Trophoblast cell (in vitro differentiated cells and primary cell): Measurements from ENCODE around the gene OR5K1.

Experiments used
- DNase-seq, 2 donors: peaks; one replicate each; pipeline ENCODE4 v3.0.0-alpha.2; 2016
- H2AFZ ChIP-seq: 2 replicates; pipeline ENCODE4 v1.6.1; 2013; ENCODE audit warnings: low read length, moderate library complexity, mild to moderate bottlenecking; ENCODE audit not compliant: insufficient read depth, poor library complexity
- H2AK5ac ChIP-seq: 2 replicates; pipeline ENCODE4 v1.6.1; 2013; ENCODE audit warnings: mild to moderate bottlenecking, low read length
- H2BK120ac ChIP-seq: 2 replicates; pipeline ENCODE4 v1.6.1; 2013; ENCODE audit warnings: low read length, mild to moderate bottlenecking, moderate library complexity; ENCODE audit not compliant: insufficient read depth, poor library complexity
- H2BK12ac ChIP-seq: 2 replicates; pipeline ENCODE4 v1.6.1; 2013; ENCODE audit warnings: mild to moderate bottlenecking, low read length, moderate library complexity
- H2BK5ac ChIP-seq: 2 replicates; pipeline ENCODE4 v1.6.1; 2013; ENCODE audit warnings: low read length, low read depth, moderate library complexity, mild to moderate bottlenecking; ENCODE audit not compliant: poor library complexity
- H3K14ac ChIP-seq: 2 replicates; pipeline ENCODE4 v1.6.1; 2013; ENCODE audit warnings: mild to moderate bottlenecking, low read length
- H3K18ac ChIP-seq: 2 replicates; pipeline ENCODE4 v1.6.1; 2013; ENCODE audit warnings: mild to moderate bottlenecking, low read length
- H3K23ac ChIP-seq: 2 replicates; pipeline ENCODE4 v1.6.1; 2013; ENCODE audit warnings: low read length
- H3K27ac ChIP-seq: 2 replicates; pipeline ENCODE4 v1.5.1; 2013; ENCODE audit warnings: low read depth, mild to moderate bottlenecking, inconsistent platforms, low read length, moderate library complexity
- H3K27me3 ChIP-seq: 2 replicates; pipeline ENCODE4 v1.6.1; 2013; ENCODE audit warnings: inconsistent platforms, mild to moderate bottlenecking, low read length, moderate library complexity; ENCODE audit not compliant: insufficient read depth
- H3K36me3 ChIP-seq, 2 experiments: 1 replicate in 1 of 2; 2 replicates in 1 of 2; pipeline ENCODE4 v1.6.1; 2013; ENCODE audit warnings: low read length in 2 of 2, mild to moderate bottlenecking in 2 of 2, moderate library complexity in 1 of 2; ENCODE audit not compliant: insufficient read depth in 2 of 2, control insufficient read depth in 1 of 2
- H3K4ac ChIP-seq: 2 replicates; pipeline ENCODE4 v1.6.1; 2013; ENCODE audit warnings: low read depth, mild to moderate bottlenecking, low read length, moderate library complexity
- H3K4me1 ChIP-seq, 2 experiments: 1 replicate in 1 of 2; 2 replicates in 1 of 2; pipeline ENCODE4 v1.6.1; 2013; ENCODE audit warnings: low read length in 2 of 2, mild to moderate bottlenecking in 2 of 2, moderate library complexity in 1 of 2; ENCODE audit not compliant: insufficient read depth in 2 of 2, control insufficient read depth in 1 of 2
- H3K4me2 ChIP-seq: 2 replicates; pipeline ENCODE4 v1.6.1; 2013; ENCODE audit warnings: inconsistent platforms, mild to moderate bottlenecking, low read length, moderate library complexity
- H3K4me3 ChIP-seq: 2 replicates; pipeline ENCODE4 v1.5.1; 2013; ENCODE audit warnings: mild to moderate bottlenecking, low read depth, low read length, inconsistent platforms
- H3K79me1 ChIP-seq: one replicate; pipeline ENCODE4 v1.6.1; 2013; ENCODE audit warnings: low read length
- H3K79me2 ChIP-seq: 2 replicates; pipeline ENCODE4 v1.6.1; 2013; ENCODE audit warnings: low read length, mild to moderate bottlenecking; ENCODE audit not compliant: control insufficient read depth, insufficient read depth, poor library complexity
- H3K9ac ChIP-seq: 2 replicates; pipeline ENCODE4 v1.6.1; 2013; ENCODE audit warnings: mild to moderate bottlenecking, low read length
- H3K9me3 ChIP-seq: 2 replicates; pipeline ENCODE4 v1.6.1; 2013; ENCODE audit warnings: low read depth, mild to moderate bottlenecking, control low read depth, inconsistent platforms, low read length; ENCODE audit not compliant: insufficient read depth
- H4K12ac ChIP-seq: 2 replicates; pipeline ENCODE4 v1.6.1; 2013; ENCODE audit warnings: low read depth, mild to moderate bottlenecking, low read length, moderate library complexity
- H4K8ac ChIP-seq: 2 replicates; pipeline ENCODE4 v1.6.1; 2013; ENCODE audit warnings: low read depth, mild to moderate bottlenecking, low read length, moderate library complexity
- H4K91ac ChIP-seq: one replicate; pipeline ENCODE4 v1.6.1; 2013; ENCODE audit warnings: low read depth, mild to moderate bottlenecking, low read length, moderate library complexity
- whole genome bisulfite sequencing: extraction: QIAGEN DNeasy Blood & Tissue Kit; methylation state at CpG from one replicate; pipeline ENCODE4 v1.1.7; 2013; ENCODE audit warnings: missing lambda C conversion rate; ENCODE audit not compliant: insufficient read length, insufficient coverage; ENCODE audit errors: extremely low coverage; 5-methylcytosine and 5-hydroxymethylcytosine counted together

Gene OR5K1

DNA sequence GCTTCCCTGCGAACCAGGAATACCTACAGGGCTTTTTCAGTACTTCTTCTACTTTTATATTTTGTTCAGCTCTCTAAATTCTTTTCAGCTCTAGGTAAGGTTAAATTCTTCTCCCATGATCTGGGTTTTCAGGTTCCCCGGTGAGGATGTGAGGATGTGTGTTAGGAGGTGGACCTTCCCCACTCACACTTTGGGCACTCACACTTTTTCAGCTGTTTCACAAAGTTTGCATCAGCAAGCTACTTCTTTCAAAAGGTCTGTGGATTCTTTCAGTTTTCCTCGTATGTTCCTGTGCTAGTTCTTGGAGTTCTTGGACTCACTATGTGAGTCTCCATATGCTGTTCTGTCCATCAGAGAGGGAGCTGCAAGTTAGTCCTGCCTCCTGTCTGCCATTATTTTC is 20.6 kb downstream of the OR5K1 start:
- H4K91ac ChIP-seq, result no peak overlapping the region
- H2BK120ac ChIP-seq, result no peak overlapping the region
- WGBS, result no CpG with 5 or more reads among the region's 3 CpGs
- no peaks in the 10 kb centered on the region for H3K79me2 ChIP-seq
- H3K4me3 ChIP-seq, result no peak overlapping the region
- peaks cover 3% of the 10 kb centered on the region for H3K9me3 ChIP-seq
- no peak overlapping the region for H4K8ac ChIP-seq
- H3K14ac ChIP-seq, result no peak overlapping the region
- no peaks in the 10 kb centered on the region for H3K79me1 ChIP-seq
- no peak overlapping the region for H2BK12ac ChIP-seq
- H3K23ac ChIP-seq, result no peak overlapping the region
- no peak overlapping the region for H4K12ac ChIP-seq
- no peaks in the 10 kb centered on the region for H3K36me3 ChIP-seq
- H3K4me2 ChIP-seq, result no peak overlapping the region
- H2BK5ac ChIP-seq, result no peak overlapping the region
- no peak overlapping the region for H2AK5ac ChIP-seq
- no peak overlapping the region for H3K27ac ChIP-seq
- H2AFZ ChIP-seq, result no peak overlapping the region
- H3K9ac ChIP-seq, result no peak overlapping the region
- DNase-seq, result no peak
- peaks cover 3 to 4% of the 10 kb centered on the region in 2 experiments for H3K4me1 ChIP-seq
- H3K18ac ChIP-seq, result no peak overlapping the region
- H3K27me3 ChIP-seq, result no peaks in the 10 kb centered on the region
- H3K4ac ChIP-seq, result no peak overlapping the region

- Histone ChIP-seq H3K4ac (no peak within 1 kb of the TSS), H3K4me3 (no peak within 1 kb of the TSS), H3K79me1 (no peaks in the 10 kb centered on the region), H3K9me3 (no peaks in the 10 kb centered on the region), H3K27me3 (no peaks in the 10 kb centered on the region), H3K4me2 (no peak within 1 kb of the TSS), H3K79me2 (no peaks in the 10 kb centered on the region), H3K36me3 (no peaks in the 10 kb centered on the region), H3K4me1 (no peaks in the 10 kb centered on the region), H2BK12ac (no peak within 1 kb of the TSS), H2AK5ac (no peak within 1 kb of the TSS), H4K12ac (no peak within 1 kb of the TSS), H3K9ac (no peak within 1 kb of the TSS), H3K23ac (no peak within 1 kb of the TSS), H4K8ac (no peak within 1 kb of the TSS), H2BK120ac (no peak within 1 kb of the TSS), H4K91ac (no peak within 1 kb of the TSS), H3K14ac (no peak within 1 kb of the TSS), H2AFZ (no peak within 1 kb of the TSS), H2BK5ac (no peak within 1 kb of the TSS), H3K27ac (no peak within 1 kb of the TSS), H3K18ac (no peak within 1 kb of the TSS)
- WGBS, result no CpG with 5 or more reads among the region's 2 CpGs
- DNase-seq, result no peak
Observed at GRCh38 chr3:98497381-98497780, 34.4 kb downstream of the OR5K1 start, which contains the start of gene OR5K2. OR5K2 (plus strand) TSS chr3:98497681; CDS start chr3:98497681, 0 bp downstream.

- H2BK5ac ChIP-seq, result no peak overlapping the region
- H3K18ac ChIP-seq, result no peak overlapping the region
- H3K27me3 ChIP-seq, result no peaks in the 10 kb centered on the region
- H4K8ac ChIP-seq, result no peak overlapping the region
- H3K4ac ChIP-seq, result no peak overlapping the region
- H3K23ac ChIP-seq, result no peak overlapping the region
- H3K36me3 ChIP-seq, result no peaks in the 10 kb centered on the region
- H3K9ac ChIP-seq, result no peak overlapping the region
- no peaks in the 10 kb centered on the region for H3K4me1 ChIP-seq
- no peak overlapping the region for H4K91ac ChIP-seq
- H3K79me1 ChIP-seq, result no peaks in the 10 kb centered on the region
- H3K4me3 ChIP-seq, result no peak overlapping the region
- H2BK12ac ChIP-seq, result no peak overlapping the region
- H3K9me3 ChIP-seq, result no peaks in the 10 kb centered on the region
- no peak overlapping the region for H4K12ac ChIP-seq
- no CpG with 5 or more reads among the region's 4 CpGs for WGBS
- peak; percentile 46 to 88 for DNase-seq
- H2AK5ac ChIP-seq, result no peak overlapping the region
- no peak overlapping the region for H2BK120ac ChIP-seq
- no peak overlapping the region for H3K4me2 ChIP-seq
- H3K79me2 ChIP-seq, result no peaks in the 10 kb centered on the region
- no peak overlapping the region for H2AFZ ChIP-seq
- H3K14ac ChIP-seq, result no peak overlapping the region
- no peak overlapping the region for H3K27ac ChIP-seq
Observed at GRCh38 chr3:98500019-98500418, 37.0 kb downstream of the OR5K1 start.

DNA sequence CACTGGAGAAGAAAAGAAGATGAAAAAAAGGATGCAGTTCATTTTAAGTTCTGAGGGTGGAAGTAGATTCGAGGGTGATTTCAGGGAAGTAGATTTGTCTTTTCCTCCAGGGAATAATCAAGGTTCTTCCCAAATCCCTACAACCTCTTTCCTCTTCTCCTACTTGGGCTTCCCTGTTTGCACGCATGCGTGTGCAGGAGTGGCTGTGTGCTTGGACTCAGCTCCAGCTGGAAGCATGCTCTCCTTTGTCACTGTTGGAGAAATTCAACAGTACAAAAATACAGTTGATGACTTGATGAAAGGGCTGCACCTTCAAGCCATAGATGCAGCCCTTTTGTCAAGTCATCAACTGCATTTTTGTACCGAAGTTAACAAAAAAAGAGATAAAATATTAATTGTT is 38.3 kb downstream of the OR5K1 start:
- no peak overlapping the region for H2AFZ ChIP-seq
- no peak overlapping the region for H4K91ac ChIP-seq
- no peak overlapping the region for H2BK12ac ChIP-seq
- no peaks in the 10 kb centered on the region for H3K4me1 ChIP-seq
- H2BK5ac ChIP-seq, result no peak overlapping the region
- no CpG with 5 or more reads among the region's 4 CpGs for WGBS
- no peak overlapping the region for H3K4me2 ChIP-seq
- no peaks in the 10 kb centered on the region for H3K79me1 ChIP-seq
- H3K27ac ChIP-seq, result no peak overlapping the region
- H3K9ac ChIP-seq, result no peak overlapping the region
- no peak overlapping the region for H4K12ac ChIP-seq
- H4K8ac ChIP-seq, result no peak overlapping the region
- H3K36me3 ChIP-seq, result no peaks in the 10 kb centered on the region
- no peaks in the 10 kb centered on the region for H3K27me3 ChIP-seq
- no peak overlapping the region for H2AK5ac ChIP-seq
- H2BK120ac ChIP-seq, result no peak overlapping the region
- no peaks in the 10 kb centered on the region for H3K9me3 ChIP-seq
- H3K18ac ChIP-seq, result no peak overlapping the region
- H3K4me3 ChIP-seq, result no peak overlapping the region
- H3K23ac ChIP-seq, result no peak overlapping the region
- no peak overlapping the region for H3K4ac ChIP-seq
- no peak overlapping the region for H3K14ac ChIP-seq
- DNase-seq, result no peak
- H3K79me2 ChIP-seq, result no peaks in the 10 kb centered on the region
